ENCODE measurements around the gene CALM1. TPM values are rescaled to one million over a fixed set of nuclear protein-coding genes. Genes with fewer than 3 reads are reported as not detected.

Gene CALM1
- total RNA-seq, 1 donor from 2014 or later = 267 TPM

DNA sequence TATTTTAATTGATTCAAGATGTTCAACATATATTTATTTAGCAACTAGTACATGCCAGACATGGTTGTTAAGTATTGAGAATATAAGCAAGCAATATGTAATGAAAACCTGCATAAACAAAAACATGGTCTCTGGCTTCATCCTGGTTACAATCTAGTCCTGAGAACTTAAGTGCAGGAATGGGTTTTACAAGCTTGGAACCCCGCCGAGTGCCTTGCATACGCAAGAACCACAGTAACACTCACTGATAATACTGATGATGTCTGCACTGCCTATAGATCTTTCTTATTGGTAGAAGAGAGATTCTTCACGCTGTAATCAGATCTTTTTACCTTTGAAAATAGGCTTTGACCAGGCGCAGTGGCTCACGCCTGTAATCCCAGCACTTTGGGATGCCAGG, 22.9 kb upstream of the CALM1 start:
- FAIRE-seq = no peak
- no peaks in the 10 kb centered on the region for H3K27me3 ChIP-seq (ENCODE audit: control insufficient read depth, insufficient read depth, low read length)
- H3K4me3 ChIP-seq (ENCODE audit: low read depth, low read length) = no peak overlapping the region
- TF ChIP-seq, protein P1, sequence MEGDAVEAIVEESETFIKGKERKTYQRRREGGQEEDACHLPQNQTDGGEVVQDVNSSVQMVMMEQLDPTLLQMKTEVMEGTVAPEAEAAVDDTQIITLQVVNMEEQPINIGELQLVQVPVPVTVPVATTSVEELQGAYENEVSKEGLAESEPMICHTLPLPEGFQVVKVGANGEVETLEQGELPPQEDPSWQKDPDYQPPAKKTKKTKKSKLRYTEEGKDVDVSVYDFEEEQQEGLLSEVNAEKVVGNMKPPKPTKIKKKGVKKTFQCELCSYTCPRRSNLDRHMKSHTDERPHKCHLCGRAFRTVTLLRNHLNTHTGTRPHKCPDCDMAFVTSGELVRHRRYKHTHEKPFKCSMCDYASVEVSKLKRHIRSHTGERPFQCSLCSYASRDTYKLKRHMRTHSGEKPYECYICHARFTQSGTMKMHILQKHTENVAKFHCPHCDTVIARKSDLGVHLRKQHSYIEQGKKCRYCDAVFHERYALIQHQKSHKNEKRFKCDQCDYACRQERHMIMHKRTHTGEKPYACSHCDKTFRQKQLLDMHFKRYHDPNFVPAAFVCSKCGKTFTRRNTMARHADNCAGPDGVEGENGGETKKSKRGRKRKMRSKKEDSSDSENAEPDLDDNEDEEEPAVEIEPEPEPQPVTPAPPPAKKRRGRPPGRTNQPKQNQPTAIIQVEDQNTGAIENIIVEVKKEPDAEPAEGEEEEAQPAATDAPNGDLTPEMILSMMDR (IDR thresholded peaks at IDR 0.05; ENCODE audit: insufficient read depth, low read length, severe bottlenecking) = no peak
- no peaks in the 10 kb centered on the region for H3K36me3 ChIP-seq (ENCODE audit: control insufficient read depth, insufficient read depth, low read length)
- no peak for DNase-seq (ENCODE audit: low read depth)

DNA sequence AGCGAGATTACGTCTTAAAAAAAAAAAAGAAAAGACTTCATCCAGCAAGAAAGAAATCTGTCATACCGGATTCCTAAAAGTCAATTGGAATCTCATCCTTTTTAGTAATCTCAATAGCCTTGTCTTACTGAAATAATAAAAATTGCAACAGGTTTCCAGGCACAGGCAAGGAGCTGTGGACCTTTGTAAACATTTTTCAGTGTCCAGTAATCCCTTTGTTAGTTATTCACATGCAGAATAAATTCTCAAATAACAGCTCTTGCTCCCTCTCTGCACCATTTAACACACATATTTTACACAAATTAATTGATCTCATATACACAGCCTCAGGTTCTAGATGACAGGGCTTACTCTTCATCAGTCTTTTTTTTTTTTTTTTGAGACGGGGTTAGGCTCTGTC, 22.0 kb upstream of the CALM1 start:
- no peak for FAIRE-seq
- Histone ChIP-seq H3K27me3 (ENCODE audit: control insufficient read depth, insufficient read depth, low read length) (no peaks in the 10 kb centered on the region), H3K4me3 (ENCODE audit: low read depth, low read length) (no peak overlapping the region), H3K36me3 (ENCODE audit: control insufficient read depth, insufficient read depth, low read length) (no peaks in the 10 kb centered on the region)
- TF ChIP-seq, protein P1 (IDR thresholded peaks at IDR 0.05; ENCODE audit: insufficient read depth, low read length, severe bottlenecking) = no peak
- no peak for DNase-seq (ENCODE audit: low read depth)

DNA sequence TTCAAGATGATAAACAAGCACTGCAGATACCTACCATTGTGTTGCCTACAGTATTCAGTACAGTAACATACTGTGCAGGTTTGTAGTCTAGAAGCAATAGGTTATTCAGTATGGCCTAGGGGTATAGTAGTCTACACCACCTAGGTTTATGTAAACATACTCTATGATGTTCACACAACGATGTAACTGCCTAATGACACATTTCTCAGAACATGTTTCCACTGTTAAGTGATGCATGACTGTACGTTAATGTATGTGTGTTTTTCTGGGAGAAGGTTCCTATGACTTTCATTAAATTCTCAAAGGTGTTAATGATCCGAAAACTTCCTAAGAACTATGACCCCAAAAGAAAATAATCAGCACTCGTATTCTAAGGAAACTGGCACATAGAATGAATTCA, 20.9 kb upstream of the CALM1 start:
- Histone ChIP-seq H3K36me3 (ENCODE audit: control insufficient read depth, insufficient read depth, low read length) (no peaks in the 10 kb centered on the region), H3K4me3 (ENCODE audit: low read depth, low read length) (no peak overlapping the region), H3K27me3 (ENCODE audit: control insufficient read depth, insufficient read depth, low read length) (no peaks in the 10 kb centered on the region)
- FAIRE-seq (no peak), DNase-seq (ENCODE audit: low read depth) (peak; percentile 95)
- TF ChIP-seq, protein P1 (IDR thresholded peaks at IDR 0.05; ENCODE audit: insufficient read depth, low read length, severe bottlenecking) = no peak

GRCh38 chr14:90378249-90378648, 18.6 kb upstream of the CALM1 start:
- FAIRE-seq = no peak
- TF ChIP-seq, protein P1 (IDR thresholded peaks at IDR 0.05; ENCODE audit: insufficient read depth, low read length, severe bottlenecking) = no peak

DNA sequence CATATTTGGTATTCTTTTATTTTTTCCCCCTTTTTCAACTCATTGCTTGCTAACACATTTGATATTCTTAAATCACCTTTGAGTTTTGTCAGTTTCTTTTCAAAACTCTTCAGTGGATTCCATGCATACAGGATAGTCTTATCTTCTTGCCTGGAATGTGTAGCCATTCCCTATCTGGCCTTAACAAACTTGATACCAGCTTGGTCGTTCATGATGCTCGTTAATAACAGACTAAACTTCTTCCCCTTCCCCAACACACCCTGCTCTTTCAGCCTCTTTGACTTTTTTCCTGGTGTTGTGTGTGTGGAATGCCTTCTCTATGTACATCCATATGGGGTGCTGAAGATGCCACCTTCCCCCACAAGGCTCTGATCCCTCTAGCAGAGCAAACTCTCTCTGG, 17.7 kb upstream of the CALM1 start:
- no peak for FAIRE-seq
- no peaks in the 10 kb centered on the region for H3K27me3 ChIP-seq (ENCODE audit: control insufficient read depth, insufficient read depth, low read length)

More at GRCh38 chr14:90378249-90378648, 18.6 kb upstream of the CALM1 start:
- Histone ChIP-seq H3K4me3 (ENCODE audit: low read depth, low read length) (no peak overlapping the region), H3K27me3 (ENCODE audit: control insufficient read depth, insufficient read depth, low read length) (no peaks in the 10 kb centered on the region), H3K36me3 (ENCODE audit: control insufficient read depth, insufficient read depth, low read length) (no peaks in the 10 kb centered on the region)
- DNase-seq (ENCODE audit: low read depth) = no peak

More for the DNA sequence above, 17.7 kb upstream of the CALM1 start:
- Histone ChIP-seq H3K36me3 (ENCODE audit: control insufficient read depth, insufficient read depth, low read length) (no peaks in the 10 kb centered on the region), H3K4me3 (ENCODE audit: low read depth, low read length) (no peak overlapping the region)
- DNase-seq (ENCODE audit: low read depth) = no peak
- TF ChIP-seq, protein P1 (IDR thresholded peaks at IDR 0.05; ENCODE audit: insufficient read depth, low read length, severe bottlenecking) = no peak
